HepG2 (cell line): ENCODE data around the gene ZNF213. TPM values are rescaled to one million over a fixed set of nuclear protein-coding genes. Genes with fewer than 3 reads are reported as not detected.

Source experiments
- ATAD3A ChIP-seq: sonication (generic); formaldehyde crosslinking; IDR thresholded peaks from 2 replicates; pipeline ENCODE4 v1.4.0; 2020; ENCODE audit warnings: missing genetic modification reagents
- ELF3 ChIP-seq: IDR thresholded peaks from 2 replicates; pipeline ENCODE4 v1.6.1; 2016; ENCODE audit warnings: missing genetic modification reagents, missing compliant biosample characterization
- GATAD1 ChIP-seq: IDR thresholded peaks from 2 replicates; pipeline ENCODE4 v1.6.1; 2016; ENCODE audit warnings: missing genetic modification reagents, missing compliant biosample characterization
- HES4 ChIP-seq: sonication (generic); formaldehyde crosslinking; IDR thresholded peaks from 2 replicates; pipeline ENCODE4 v1.9.0; 2021; ENCODE audit warnings: mild to moderate bottlenecking, missing genetic modification reagents, borderline replicate concordance
- HOXA7 ChIP-seq: sonication (generic); formaldehyde crosslinking; IDR thresholded peaks from 2 replicates; pipeline ENCODE4 v1.8.1; 2022; ENCODE audit warnings: mild to moderate bottlenecking, missing genetic modification reagents, moderate library complexity
- KDM3A ChIP-seq: IDR thresholded peaks from 2 replicates; pipeline ENCODE4 v1.6.1; 2018; ENCODE audit warnings: low read depth, missing compliant biosample characterization
- KLF6 ChIP-seq: IDR thresholded peaks from 2 replicates; pipeline ENCODE4 v1.8.0; 2016; ENCODE audit warnings: missing biosample characterization, missing genetic modification reagents
- MEIS2 ChIP-seq: sonication (generic); formaldehyde crosslinking; IDR thresholded peaks from 2 replicates; pipeline ENCODE4 v1.9.0; 2021; ENCODE audit warnings: mild to moderate bottlenecking, missing genetic modification reagents
- NFIC ChIP-seq: IDR thresholded peaks from 2 replicates; pipeline ENCODE4 v1.6.1; 2012; ENCODE audit warnings: mild to moderate bottlenecking, low read length, inconsistent platforms
- PHB2 ChIP-seq: fragments of 450-650 bp; IDR thresholded peaks from 2 replicates; pipeline ENCODE4 v1.6.1; 2018; ENCODE audit not compliant: partially characterized antibody
- RBFOX2 ChIP-seq: fragments of 200-400 bp; formaldehyde crosslinking; IDR thresholded peaks from 2 replicates; pipeline ENCODE4 v1.6.1; 2017; ENCODE audit warnings: low read depth, mild to moderate bottlenecking, low read length
- RNF2 ChIP-seq: fragments of 450-650 bp; conservative IDR thresholded peaks from 2 replicates; pipeline ENCODE4 v1.6.1; 2016; ENCODE audit warnings: low read depth
- SAP130 ChIP-seq: IDR thresholded peaks from 2 replicates; pipeline ENCODE4 v1.6.1; 2016; ENCODE audit warnings: low read depth
- SP5 ChIP-seq: IDR thresholded peaks from 2 replicates; pipeline ENCODE4 v1.6.1; 2016; ENCODE audit warnings: low read depth, borderline replicate concordance
- ZBTB7B ChIP-seq: sonication (generic); formaldehyde crosslinking; IDR thresholded peaks from 2 replicates; pipeline ENCODE4 v1.4.0; 2020; ENCODE audit warnings: missing genetic modification reagents
- ZFAT ChIP-seq: sonication (generic); formaldehyde crosslinking; conservative IDR thresholded peaks from 2 replicates; pipeline ENCODE4 v1.8.1; 2023; ENCODE audit warnings: missing genetic modification reagents, inconsistent platforms
- ZKSCAN5 ChIP-seq: sonication (generic); formaldehyde crosslinking; IDR thresholded peaks from 2 replicates; pipeline ENCODE4 v1.5.1; 2020; ENCODE audit warnings: mild to moderate bottlenecking, missing genetic modification reagents
- ZNF510 ChIP-seq: sonication (generic); formaldehyde crosslinking; IDR thresholded peaks from 2 replicates; pipeline ENCODE4 v1.4.0; 2020; ENCODE audit warnings: low read depth, mild to moderate bottlenecking, missing genetic modification reagents
- ZNF557 ChIP-seq: sonication (generic); formaldehyde crosslinking; IDR thresholded peaks from 2 replicates; pipeline ENCODE4 v1.4.0; 2020; ENCODE audit warnings: missing genetic modification reagents
- ZNF644 ChIP-seq: IDR thresholded peaks from 2 replicates; pipeline ENCODE4 v1.6.1; 2016; ENCODE audit warnings: low read depth
- ZNF713 ChIP-seq: sonication (generic); formaldehyde crosslinking; IDR thresholded peaks from 2 replicates; pipeline ENCODE4 v1.4.0; 2020; ENCODE audit warnings: mild to moderate bottlenecking, missing genetic modification reagents
- ZNF761 ChIP-seq: sonication (generic); formaldehyde crosslinking; conservative IDR thresholded peaks from 2 replicates; pipeline ENCODE4 v1.4.0; 2020; ENCODE audit warnings: mild to moderate bottlenecking, missing genetic modification reagents
- ZNF816 ChIP-seq: sonication (generic); formaldehyde crosslinking; IDR thresholded peaks from 2 replicates; pipeline ENCODE4 v1.8.0; 2022; ENCODE audit warnings: missing genetic modification reagents, mild to moderate bottlenecking, borderline replicate concordance
- ZNF850 ChIP-seq: sonication (generic); formaldehyde crosslinking; conservative IDR thresholded peaks from 2 replicates; pipeline ENCODE4 v1.9.0; 2021; ENCODE audit warnings: mild to moderate bottlenecking, missing genetic modification reagents
- polyA plus RNA-seq, 8 experiments: library from polyadenylated mRNA; depleted of rRNA in 3 of 8; stranded (reverse) in 7 of 8; unstranded in 1 of 8; fragments of >200 nt; fragmentation: Illumina TruSeq in 4 of 8; extraction: Trizol in 4 of 8; gene quantifications; 2 replicates each; pipeline versions ENCODE4 v1.2.1 to v1.2.3, GENCODE V29; 2011 to 2016; ENCODE audit warnings: low read depth in 4 of 8, missing spikeins in 1 of 8, mixed read lengths in 1 of 8; ENCODE audit not compliant: insufficient read depth in 1 of 8
- total RNA-seq, 5 experiments: library from RNA; depleted of rRNA; stranded (reverse); fragments of >200 nt; fragmentation: Illumina TruSeq; extraction: Trizol; gene quantifications; 2 replicates each; pipeline ENCODE4 v1.2.3, GENCODE V29; 2016; ENCODE audit warnings: low read depth in 1 of 5
- TF ChIP-seq, protein P1 (sequence below): sonication (generic); formaldehyde crosslinking; IDR thresholded peaks from 2 replicates; pipeline ENCODE4 v1.4.0; 2020; ENCODE audit warnings: missing genetic modification reagents, borderline replicate concordance
- TF ChIP-seq, protein P2 (sequence below): sonication (generic); formaldehyde crosslinking; IDR thresholded peaks from 2 replicates; pipeline ENCODE4 v1.5.0; 2020; ENCODE audit warnings: mild to moderate bottlenecking, missing genetic modification reagents

The ZNF213 gene
- total and polyA plus RNA-seq, 2 of the 13 experiments (the other 11 are each of a cell fraction or from before 2014, with no cell fraction given) = 0.59 to 0.97 TPM

DNA sequence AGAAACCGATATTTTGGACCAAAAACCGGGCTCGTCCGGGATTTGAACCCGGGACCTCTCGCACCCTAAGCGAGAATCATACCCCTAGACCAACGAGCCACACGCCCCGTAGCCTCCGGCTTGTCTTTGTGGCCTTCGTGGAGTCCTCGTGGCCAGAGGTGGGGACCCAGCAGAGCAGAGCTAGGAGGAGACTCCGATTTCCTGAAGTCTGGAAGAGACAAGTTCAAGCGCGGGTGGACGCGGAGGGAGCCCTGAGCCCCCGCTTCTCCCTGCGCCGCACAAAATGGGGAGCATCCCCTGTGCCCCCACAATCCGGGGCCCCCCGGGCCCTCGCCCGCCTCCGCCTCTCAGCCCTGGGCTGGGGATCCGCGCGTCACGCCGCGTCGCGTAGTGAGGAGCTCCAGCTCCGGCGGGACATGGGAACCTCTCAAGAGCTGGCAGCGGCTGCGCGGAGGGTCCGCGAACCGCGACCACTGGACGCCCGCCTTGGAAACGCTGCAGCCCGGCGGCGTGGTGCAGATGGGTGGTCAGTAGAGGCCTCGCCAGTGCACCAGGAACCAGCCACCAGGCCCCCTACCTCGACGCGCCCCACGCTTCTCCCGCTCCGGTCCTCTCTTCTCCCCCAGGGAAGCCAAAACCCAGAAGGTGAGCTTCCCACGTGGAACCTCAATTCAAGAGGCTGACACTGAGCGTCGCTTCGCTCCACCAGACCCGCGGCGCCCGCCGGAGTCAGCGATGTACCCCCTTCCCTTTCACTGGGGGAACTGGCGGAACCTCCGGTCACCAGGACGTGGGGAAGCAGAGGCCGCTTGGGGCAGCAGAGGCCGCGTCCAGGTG lies 48.0 kb downstream of the ZNF213 start (continued):
- TF ChIP-seq, protein P1, sequence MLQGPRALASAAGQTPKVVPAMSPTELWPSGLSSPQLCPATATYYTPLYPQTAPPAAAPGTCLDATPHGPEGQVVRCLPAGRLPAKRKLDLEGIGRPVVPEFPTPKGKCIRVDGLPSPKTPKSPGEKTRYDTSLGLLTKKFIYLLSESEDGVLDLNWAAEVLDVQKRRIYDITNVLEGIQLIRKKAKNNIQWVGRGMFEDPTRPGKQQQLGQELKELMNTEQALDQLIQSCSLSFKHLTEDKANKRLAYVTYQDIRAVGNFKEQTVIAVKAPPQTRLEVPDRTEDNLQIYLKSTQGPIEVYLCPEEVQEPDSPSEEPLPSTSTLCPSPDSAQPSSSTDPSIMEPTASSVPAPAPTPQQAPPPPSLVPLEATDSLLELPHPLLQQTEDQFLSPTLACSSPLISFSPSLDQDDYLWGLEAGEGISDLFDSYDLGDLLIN (CRISPR knock-in tag) = no peak; the same call in 1 of the 2 replicates
- peak; percentile 20; the same call in 1 of the 2 replicates for TF ChIP-seq ZNF761 (CRISPR knock-in tag)
- TF ChIP-seq ZKSCAN5 (CRISPR knock-in tag) = no peak
- TF ChIP-seq, protein P2, sequence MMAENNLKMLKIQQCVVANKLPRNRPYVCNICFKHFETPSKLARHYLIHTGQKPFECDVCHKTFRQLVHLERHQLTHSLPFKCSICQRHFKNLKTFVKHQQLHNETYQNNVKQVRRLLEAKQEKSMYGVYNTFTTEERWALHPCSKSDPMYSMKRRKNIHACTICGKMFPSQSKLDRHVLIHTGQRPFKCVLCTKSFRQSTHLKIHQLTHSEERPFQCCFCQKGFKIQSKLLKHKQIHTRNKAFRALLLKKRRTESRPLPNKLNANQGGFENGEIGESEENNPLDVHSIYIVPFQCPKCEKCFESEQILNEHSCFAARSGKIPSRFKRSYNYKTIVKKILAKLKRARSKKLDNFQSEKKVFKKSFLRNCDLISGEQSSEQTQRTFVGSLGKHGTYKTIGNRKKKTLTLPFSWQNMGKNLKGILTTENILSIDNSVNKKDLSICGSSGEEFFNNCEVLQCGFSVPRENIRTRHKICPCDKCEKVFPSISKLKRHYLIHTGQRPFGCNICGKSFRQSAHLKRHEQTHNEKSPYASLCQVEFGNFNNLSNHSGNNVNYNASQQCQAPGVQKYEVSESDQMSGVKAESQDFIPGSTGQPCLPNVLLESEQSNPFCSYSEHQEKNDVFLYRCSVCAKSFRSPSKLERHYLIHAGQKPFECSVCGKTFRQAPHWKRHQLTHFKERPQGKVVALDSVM (CRISPR knock-in tag) = peak; percentile 30; the same call in 1 of the 2 replicates
- TF ChIP-seq ZNF644 = no peak
- TF ChIP-seq ZNF816 = 0 out of 2 replicates have a peak, but pooled peaks have one; percentile 56
- no peak for TF ChIP-seq RBFOX2
- no peak for TF ChIP-seq SP5 (CRISPR knock-in tag)
- TF ChIP-seq ZNF557 (CRISPR knock-in tag) = no peak
- TF ChIP-seq ZNF510 (CRISPR knock-in tag) = no peak
- peak; percentile 62; the same call in 1 of the 2 replicates for TF ChIP-seq ZBTB7B (CRISPR knock-in tag)
- peak; percentile 37; the same call in 1 of the 2 replicates for TF ChIP-seq SAP130
- TF ChIP-seq ATAD3A (CRISPR knock-in tag) = no peak
- peak; percentile 57 for TF ChIP-seq GATAD1 (CRISPR knock-in tag)
- TF ChIP-seq ZNF713 (CRISPR knock-in tag) = no peak
- peak; percentile 52; the same call in 1 of the 2 replicates for TF ChIP-seq MEIS2 (CRISPR knock-in tag)
- TF ChIP-seq ZNF850 (CRISPR knock-in tag) = 0 out of 2 replicates have a peak, but pooled peaks have one; percentile 85
- TF ChIP-seq PHB2 = no peak
- peak; percentile 49; the same call in 1 of the 2 replicates for TF ChIP-seq KDM3A (CRISPR knock-in tag)
- peak; percentile 70 for TF ChIP-seq HES4 (CRISPR knock-in tag)
- TF ChIP-seq ELF3 (CRISPR knock-in tag) = peak; percentile 25; the same call in 1 of the 2 replicates
- no peak for TF ChIP-seq NFIC
- peak; percentile 65; the same call in 1 of the 2 replicates for TF ChIP-seq KLF6 (CRISPR knock-in tag)
- no peak for TF ChIP-seq ZFAT (CRISPR knock-in tag)
- TF ChIP-seq RNF2 = 0 out of 2 replicates have a peak, but pooled peaks have one; percentile 34
- no peak for TF ChIP-seq HOXA7 (CRISPR knock-in tag)
